ENCODE results near the gene CA6. TPM values are rescaled to one million over a fixed set of nuclear protein-coding genes. Genes with fewer than 3 reads are reported as not detected.

CA6 gene
- polyA plus RNA-seq, 2 of the 4 experiments (the other 2 are of a cell fraction), result not detected

- TF ChIP-seq HMGXB4 (CRISPR knock-in tag; IDR thresholded peaks at IDR 0.05; ENCODE audit: borderline replicate concordance), result no peak
- peak; percentile 7; the same call in 1 of the 2 replicates for TF ChIP-seq FOSL2 (IDR thresholded peaks at IDR 0.05)
- TF ChIP-seq FOSL2 (CRISPR knock-in tag; IDR thresholded peaks at IDR 0.05), result peak; percentile 60
- no peak for TF ChIP-seq FOXS1 (CRISPR knock-in tag; IDR thresholded peaks at IDR 0.05)
- TF ChIP-seq EP300 (IDR thresholded peaks at IDR 0.05), result no peak
- TF ChIP-seq RARB (CRISPR knock-in tag; IDR thresholded peaks at IDR 0.05), result peak; percentile 50; the same call in 1 of the 2 replicates
- no peak for TF ChIP-seq ZNF302 (CRISPR knock-in tag; IDR thresholded peaks at IDR 0.05)
- no peak for TF ChIP-seq EHMT2 (IDR thresholded peaks at IDR 0.05; ENCODE audit: low read depth)
- 0 out of 2 replicates have a peak, but pooled peaks have one; percentile 22 for TF ChIP-seq TFCP2L1 (CRISPR knock-in tag; IDR thresholded peaks at IDR 0.05)
- TF ChIP-seq POLR2A (IDR thresholded peaks at IDR 0.05; ENCODE audit: low read length), result no peak
- no peak for TF ChIP-seq POLR2AphosphoS2 (conservative IDR thresholded peaks at IDR 0.05; ENCODE audit: low read length)
- TF ChIP-seq CBX2 (IDR thresholded peaks at IDR 0.05; ENCODE audit: borderline replicate concordance, low read depth), result no peak
- TF ChIP-seq ZFP36 (IDR thresholded peaks at IDR 0.05; ENCODE audit: borderline replicate concordance, partially characterized antibody), result no peak
- TF ChIP-seq FOSB (CRISPR knock-in tag; IDR thresholded peaks at IDR 0.05), result no peak
- TF ChIP-seq NFE2L2 (conservative IDR thresholded peaks at IDR 0.05; ENCODE audit: low read length), result no peak
- peak; percentile 38 to 84; a peak in 2 of 4 replicates for TF ChIP-seq CEBPB (IDR thresholded peaks at IDR 0.05)
- no peak for TF ChIP-seq E2F6 (IDR thresholded peaks at IDR 0.05; ENCODE audit: borderline replicate concordance, low read depth)
- no peak for TF ChIP-seq SREBF2 (IDR thresholded peaks at IDR 0.05)
- no peak for TF ChIP-seq BCL3 (IDR thresholded peaks at IDR 0.05)
- peak; percentile 55 for TF ChIP-seq MAFK (IDR thresholded peaks at IDR 0.05; ENCODE audit: partially characterized antibody)
- no peak for TF ChIP-seq HDAC2 (IDR thresholded peaks at IDR 0.05)
- TF ChIP-seq ESRRA (IDR thresholded peaks at IDR 0.05; ENCODE audit: borderline replicate concordance, low read length), result no peak
- no peak for TF ChIP-seq REST (IDR thresholded peaks at IDR 0.05)
- TF ChIP-seq ZC3H11A (IDR thresholded peaks at IDR 0.05), result no peak
- no peak for TF ChIP-seq CHD4 (IDR thresholded peaks at IDR 0.05; ENCODE audit: borderline replicate concordance)
- peak; percentile 15; the same call in 1 of the 2 replicates for TF ChIP-seq GATA3 (IDR thresholded peaks at IDR 0.05; ENCODE audit: borderline replicate concordance)
- no peak for TF ChIP-seq CTCF (IDR thresholded peaks at IDR 0.05)
- 0 out of 2 replicates have a peak, but pooled peaks have one; percentile 38 for TF ChIP-seq HOXB13 (CRISPR knock-in tag; IDR thresholded peaks at IDR 0.05; ENCODE audit: low read depth)
- TF ChIP-seq USF2 (IDR thresholded peaks at IDR 0.05), result no peak
Measured at GRCh38 chr1:8908388-8909151, 37.1 kb upstream of the CA6 start (continued).

Measured in A549 (cell line).